ACC112 (cell line): Measurements from ENCODE around the gene STK10.
"Not testable (repeated sequence)": the region's sequence is repeated elsewhere in the genome, so short reads cannot be mapped to it uniquely, and the experiment has no call there.

Experiments used
- H2AFZ ChIP-seq: fragments of 200-600 bp; sonication (generic); one replicate; pipeline ENCODE4 v1.6.0; 2017; ENCODE audit warnings: antibody characterized with exemption, low read length; ENCODE audit not compliant: unreplicated experiment
- H3K27ac ChIP-seq: fragments of 200-600 bp; sonication (generic); 2 replicates; pipeline ENCODE4 v1.5.1; 2014; ENCODE audit warnings: low read depth, mild to moderate bottlenecking, antibody characterized with exemption, low read length, moderate library complexity
- H3K27me3 ChIP-seq: fragments of 200-600 bp; sonication (generic); 2 replicates; pipeline ENCODE4 v1.6.1; 2014; ENCODE audit warnings: mild to moderate bottlenecking, antibody characterized with exemption, low read length, moderate library complexity, mixed read lengths; ENCODE audit not compliant: insufficient read depth
- H3K36me3 ChIP-seq: fragments of 200-600 bp; sonication (generic); 2 replicates; pipeline ENCODE4 v1.6.1; 2016; ENCODE audit warnings: mild to moderate bottlenecking, antibody characterized with exemption, low read length, moderate library complexity, mixed read lengths; ENCODE audit not compliant: insufficient read depth
- H3K4me1 ChIP-seq: fragments of 200-600 bp; sonication (generic); one replicate; pipeline ENCODE4 v1.6.1; 2016; ENCODE audit warnings: low read length, mixed read lengths; ENCODE audit not compliant: insufficient read depth, unreplicated experiment, control insufficient read depth
- H3K4me3 ChIP-seq: fragments of 200-600 bp; sonication (generic); 2 replicates; pipeline ENCODE4 v1.5.1; 2014; ENCODE audit warnings: mild to moderate bottlenecking, low read depth, low read length
- H3K79me2 ChIP-seq: fragments of 200-600 bp; sonication (generic); one replicate; pipeline ENCODE4 v1.6.0; 2016; ENCODE audit warnings: low read length; ENCODE audit not compliant: control insufficient read depth, unreplicated experiment, insufficient read depth

Gene STK10

DNA sequence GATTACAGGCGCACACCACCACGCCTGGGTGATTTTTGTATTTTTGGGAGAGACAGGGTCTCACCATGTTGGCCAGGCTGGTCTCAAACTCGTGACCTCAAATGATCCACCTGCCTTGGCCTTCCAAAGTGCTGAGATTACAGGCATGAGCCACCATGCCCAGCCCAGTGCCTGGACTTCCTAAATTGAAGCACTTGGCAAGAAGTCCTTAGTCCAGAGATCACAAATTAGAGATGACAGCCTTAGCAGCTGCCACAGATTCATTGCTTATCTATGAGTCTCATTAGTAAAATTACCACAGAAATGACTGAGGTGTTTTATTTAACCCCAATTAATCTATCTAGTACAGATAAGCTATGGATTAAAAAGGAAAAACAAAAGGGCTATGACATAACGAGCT lies 25.1 kb upstream of the STK10 start:
- Histone ChIP-seq H3K36me3 (peaks cover 17% of the 10 kb centered on the region), H3K27me3 (no peaks in the 10 kb centered on the region)

DNA sequence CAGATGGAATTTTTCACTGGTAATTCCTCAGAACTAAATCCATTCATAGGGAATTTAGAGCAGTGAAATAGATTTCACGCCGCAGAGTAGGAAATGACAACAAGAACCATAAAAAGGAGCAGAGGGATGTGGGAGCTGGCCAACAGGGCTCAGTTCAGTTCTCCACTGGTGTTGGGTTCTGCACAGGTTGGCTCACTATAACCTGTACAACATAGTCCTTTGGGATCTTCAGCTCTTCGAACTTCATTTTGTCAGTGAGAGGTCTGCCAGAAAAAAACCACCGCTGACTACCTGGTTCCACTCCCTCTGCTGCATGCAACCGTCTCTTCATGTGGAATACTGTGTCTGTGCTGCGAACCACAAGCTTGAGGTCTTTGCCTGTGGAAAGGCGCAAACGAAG lies 23.7 kb upstream of the STK10 start:
- Histone ChIP-seq H3K27ac (no peak overlapping the region), H3K27me3 (no peaks in the 10 kb centered on the region), H2AFZ (no peak overlapping the region), H3K4me3 (no peak overlapping the region), H3K36me3 (peaks cover 12% of the 10 kb centered on the region; the same call in 1 of the 2 replicates), H3K79me2 (peaks cover 6% of the 10 kb centered on the region), H3K4me1 (peaks cover 3% of the 10 kb centered on the region)

More for the DNA sequence above, 25.1 kb upstream of the STK10 start:
- no peak overlapping the region for H2AFZ ChIP-seq
- no peak overlapping the region for H3K4me3 ChIP-seq
- H3K27ac ChIP-seq = no peak overlapping the region
- H3K79me2 ChIP-seq = peaks cover 12% of the 10 kb centered on the region
- peaks cover 6% of the 10 kb centered on the region for H3K4me1 ChIP-seq

- Histone ChIP-seq H3K4me1 (no peaks in the 10 kb centered on the region), H3K36me3 (peaks cover 12% of the 10 kb centered on the region; the same call in 1 of the 2 replicates), H3K4me3 (no peak overlapping the region), H2AFZ (no peak overlapping the region), H3K27ac (no peak overlapping the region), H3K79me2 (no peaks in the 10 kb centered on the region), H3K27me3 (no peaks in the 10 kb centered on the region)
Observed at GRCh38 chr5:172209714-172210113, 21.7 kb upstream of the STK10 start.

DNA sequence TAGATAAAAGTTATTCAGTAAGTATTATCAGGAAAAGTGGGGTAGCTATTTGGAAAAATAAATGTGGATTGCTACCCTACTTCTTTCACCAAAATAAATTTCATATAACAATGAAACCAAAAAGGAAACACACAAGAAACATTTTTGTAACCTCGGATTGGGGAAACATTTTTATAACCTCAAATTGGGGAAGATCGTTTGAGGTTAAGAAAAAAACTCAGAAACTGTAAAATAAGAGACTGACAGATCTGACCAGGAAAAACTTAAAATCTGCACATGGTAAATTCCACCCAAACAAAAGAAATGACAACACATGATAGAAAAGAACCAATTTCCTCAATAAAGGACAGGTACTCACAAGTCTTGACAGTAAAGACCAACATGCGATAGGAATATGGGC lies 19.5 kb upstream of the STK10 start:
- Histone ChIP-seq H2AFZ (no peak overlapping the region), H3K4me1 (no peaks in the 10 kb centered on the region), H3K27me3 (no peaks in the 10 kb centered on the region), H3K27ac (no peak overlapping the region), H3K36me3 (peaks cover 6% of the 10 kb centered on the region; the same call in 1 of the 2 replicates), H3K4me3 (no peak overlapping the region), H3K79me2 (no peaks in the 10 kb centered on the region)

DNA sequence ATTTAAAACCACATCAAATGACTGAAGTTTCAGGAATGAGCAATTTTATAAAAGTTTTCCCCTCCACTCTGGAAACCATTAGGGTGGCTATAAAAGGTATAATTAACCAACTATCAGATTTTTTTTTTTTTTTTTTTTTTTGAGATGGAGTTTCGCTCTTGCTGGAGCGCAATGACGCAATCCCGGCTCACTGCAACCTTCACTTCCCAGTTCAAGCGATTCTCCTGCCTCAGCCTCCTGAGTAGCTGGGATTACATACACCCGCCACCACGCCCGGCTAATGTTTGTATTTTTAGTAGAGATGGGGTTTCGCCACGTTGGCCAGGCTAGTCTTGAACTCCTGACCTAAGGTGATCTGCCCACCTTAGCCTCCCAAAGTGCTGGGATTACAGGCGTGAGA lies 18.0 kb upstream of the STK10 start:
- H3K27ac ChIP-seq, H3K36me3 ChIP-seq, H2AFZ ChIP-seq: not testable (repeated sequence)

GRCh38 chr5:172200476-172200875 lies 12.5 kb upstream of the STK10 start:
- H3K79me2 ChIP-seq = no peaks in the 10 kb centered on the region
- no peaks in the 10 kb centered on the region for H3K4me1 ChIP-seq
- no peaks in the 10 kb centered on the region for H3K36me3 ChIP-seq
- no peak overlapping the region for H2AFZ ChIP-seq
- no peak overlapping the region for H3K27ac ChIP-seq
- H3K4me3 ChIP-seq = no peak overlapping the region
- H3K27me3 ChIP-seq = no peaks in the 10 kb centered on the region

More for the DNA sequence above, 18.0 kb upstream of the STK10 start:
- H3K4me1 ChIP-seq, H3K79me2 ChIP-seq, H3K4me3 ChIP-seq, H3K27me3 ChIP-seq: not testable (repeated sequence)

- H2AFZ ChIP-seq = no peak overlapping the region
Observed at GRCh38 chr5:172199446-172199845, 11.4 kb upstream of the STK10 start.

DNA sequence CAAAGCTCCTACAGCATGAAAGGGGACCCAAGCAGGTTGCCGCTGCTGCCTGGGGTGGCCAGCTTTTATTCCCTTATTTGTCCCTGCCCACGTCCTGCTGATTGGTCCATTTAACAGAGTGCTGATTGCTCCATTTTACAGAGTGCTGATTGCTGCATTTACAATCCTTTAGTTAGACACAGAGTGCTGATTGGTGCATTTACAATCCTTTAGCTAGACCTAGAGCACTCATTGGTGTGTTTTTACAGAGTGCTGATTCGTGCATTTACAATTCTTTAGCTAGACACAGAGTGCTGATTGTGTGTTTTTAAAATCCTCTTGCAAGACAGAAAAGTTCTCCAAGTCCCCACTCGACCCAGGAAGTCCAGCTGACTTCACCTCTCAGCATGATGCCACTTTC lies 9.8 kb upstream of the STK10 start:
- not testable (repeated sequence) for H3K4me3 ChIP-seq, H2AFZ ChIP-seq, H3K79me2 ChIP-seq, H3K4me1 ChIP-seq, H3K27me3 ChIP-seq, H3K36me3 ChIP-seq, H3K27ac ChIP-seq

More at GRCh38 chr5:172199446-172199845, 11.4 kb upstream of the STK10 start:
- no peaks in the 10 kb centered on the region for H3K27me3 ChIP-seq
- H3K27ac ChIP-seq = no peak overlapping the region
- H3K4me1 ChIP-seq = no peaks in the 10 kb centered on the region
- no peaks in the 10 kb centered on the region for H3K79me2 ChIP-seq
- H3K4me3 ChIP-seq = no peak overlapping the region
- no peaks in the 10 kb centered on the region for H3K36me3 ChIP-seq

- Histone ChIP-seq H2AFZ (no peak overlapping the region), H3K27me3 (no peaks in the 10 kb centered on the region), H3K79me2 (no peaks in the 10 kb centered on the region), H3K4me3 (no peak overlapping the region), H3K27ac (no peak overlapping the region), H3K4me1 (no peaks in the 10 kb centered on the region), H3K36me3 (no peaks in the 10 kb centered on the region)
Observed at GRCh38 chr5:172194985-172195774, 7.2 kb upstream of the STK10 start.

- Histone ChIP-seq H3K4me3 (no peak within 1 kb of the TSS), H2AFZ (no peak within 1 kb of the TSS), H3K27ac (no peak within 1 kb of the TSS), H3K4me1 (no peaks in the 10 kb centered on the region), H3K79me2 (no peaks in the 10 kb centered on the region), H3K36me3 (no peaks in the 10 kb centered on the region), H3K27me3 (no peaks in the 10 kb centered on the region)
Observed at GRCh38 chr5:172193872-172194271, 5.8 kb upstream of the STK10 start, which contains the start of gene EFCAB9. Gene EFCAB9 (plus strand): TSS chr5:172194172. CDS start chr5:172194173, 1 bp downstream.

DNA sequence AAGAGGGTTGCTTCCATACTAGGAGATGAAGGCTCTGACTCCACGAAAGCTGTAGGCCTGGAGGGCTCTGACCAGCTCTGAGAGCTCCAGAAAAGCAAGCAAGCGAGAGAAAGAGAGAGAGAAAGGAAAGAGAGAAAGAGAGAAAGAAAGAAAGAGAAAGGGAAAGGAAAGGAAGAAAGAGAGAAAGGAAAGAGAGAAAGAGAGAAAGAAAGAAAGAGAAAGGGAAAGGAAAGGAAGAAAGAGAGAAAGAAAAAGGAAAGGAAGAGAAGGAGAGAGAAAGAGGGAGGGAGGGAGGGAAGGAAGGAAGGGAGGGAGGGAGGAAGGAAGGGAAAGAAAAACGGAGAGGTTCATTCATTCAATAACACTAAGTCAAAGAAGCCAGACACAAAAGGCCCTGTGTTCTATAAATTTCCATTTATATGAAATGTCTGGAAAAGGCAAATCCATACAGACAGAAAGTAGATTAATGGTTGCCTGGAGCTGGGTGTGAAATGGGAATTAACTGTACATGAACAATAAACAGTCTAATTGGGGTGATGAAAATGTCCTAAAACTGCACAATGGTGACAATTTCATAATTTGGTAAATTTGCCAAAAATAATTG lies 1.8 kb upstream of the STK10 start:
- H3K36me3 ChIP-seq = no peaks in the 10 kb centered on the region
- H3K27me3 ChIP-seq = no peaks in the 10 kb centered on the region
- H3K4me3 ChIP-seq = no peak overlapping the region
- no peak overlapping the region for H2AFZ ChIP-seq
- H3K4me1 ChIP-seq = peaks cover 15% of the 10 kb centered on the region
- no peak overlapping the region for H3K27ac ChIP-seq
- peaks cover 22% of the 10 kb centered on the region for H3K79me2 ChIP-seq
